A673 (cell line): ENCODE data around the gene KEAP1. TPM values are rescaled to one million over a fixed set of nuclear protein-coding genes. Genes with fewer than 3 reads are reported as not detected.

Experiments
- BruUV-seq: library from RNA; stranded (reverse); fragments of 400-500 nt; replicated peaks from 2 replicates; lab custom pipeline; 2021; lab: Mats Ljungman, UMichigan
- CTCF ChIA-PET: fragments of 300-600 bp; sonication (Branson Sonifier 250); formaldehyde crosslinking; loops from one replicate; lab custom pipeline; 2022; ENCODE audit warnings: antibody characterized with exemption; lab: Charles Lee
- POLR2A ChIA-PET: fragments of 300-600 bp; sonication (Branson Sonifier 250); formaldehyde crosslinking; loops from one replicate; lab custom pipeline; 2022; ENCODE audit warnings: antibody characterized with exemption; ENCODE audit not compliant: low non-redundant PET; lab: Charles Lee
- DNase-seq: peaks from one replicate; pipeline ENCODE4 v3.0.0-alpha.2; 2015; ENCODE audit warnings: low spot score
- H3K27ac ChIP-seq: fragments of 200-600 bp; sonication (generic); 2 replicates; pipeline ENCODE4 v1.5.1; 2016; ENCODE audit warnings: mixed run types, low read depth, mild to moderate bottlenecking, mixed read lengths, antibody characterized with exemption, low read length; ENCODE audit not compliant: poor library complexity, severe bottlenecking
- H3K27me3 ChIP-seq: fragments of 200-600 bp; sonication (generic); replicated peaks from 2 replicates; pipeline ENCODE4 v1.6.1; 2017; ENCODE audit warnings: mixed run types, low read depth, mild to moderate bottlenecking, mixed read lengths, antibody characterized with exemption, low read length; ENCODE audit not compliant: insufficient read depth, poor library complexity
- H3K36me3 ChIP-seq: fragments of 200-600 bp; sonication (generic); 2 replicates; pipeline ENCODE4 v1.6.1; 2016; ENCODE audit warnings: mixed run types, mild to moderate bottlenecking, mixed read lengths, antibody characterized with exemption, low read length; ENCODE audit not compliant: insufficient read depth, poor library complexity, severe bottlenecking
- H3K4me1 ChIP-seq: fragments of 200-600 bp; sonication (generic); 2 replicates; pipeline ENCODE4 v1.6.1; 2017; ENCODE audit warnings: mixed run types, mild to moderate bottlenecking, mixed read lengths, antibody characterized with exemption, low read length; ENCODE audit not compliant: insufficient read depth, poor library complexity, severe bottlenecking
- H3K4me3 ChIP-seq: fragments of 200-600 bp; sonication (generic); 2 replicates; pipeline ENCODE4 v1.5.1; 2016; ENCODE audit warnings: low read depth, mixed run types, mild to moderate bottlenecking, mixed read lengths, low read length; ENCODE audit not compliant: poor library complexity, severe bottlenecking
- H3K9me3 ChIP-seq: fragments of 200-600 bp; sonication (generic); 2 replicates; pipeline ENCODE4 v1.6.1; 2016; ENCODE audit warnings: mixed run types, low read depth, mild to moderate bottlenecking, mixed read lengths, antibody characterized with exemption, low read length; ENCODE audit not compliant: poor library complexity, severe bottlenecking
- EZH2 ChIP-seq: fragments of 200-600 bp; sonication (generic); IDR thresholded peaks from 2 replicates; pipeline ENCODE4 v1.6.1; 2017; ENCODE audit warnings: borderline replicate concordance, low read depth, mild to moderate bottlenecking, mixed read lengths, antibody characterized with exemption, low read length; ENCODE audit not compliant: poor library complexity, severe bottlenecking
- intact Hi-C: fragments of 100-400 bp; cut with micrococcal nuclease; formaldehyde crosslinking; loops from one replicate; pipeline ENCODE4 v1.10.0; 2022; ENCODE audit not compliant: unreplicated experiment
- total RNA-seq: library from RNA; stranded (reverse); gene quantifications from 2 replicates; pipeline ENCODE4 v1.2.3, GENCODE V29; 2021
- TF ChIP-seq, protein P1 (sequence below): fragments of 300-800, 200-600 bp; sonication (generic); conservative IDR thresholded peaks from 2 replicates; pipeline ENCODE4 v1.5.1; 2017; ENCODE audit warnings: low read depth, mild to moderate bottlenecking, antibody characterized with exemption, low read length, moderate library complexity, mixed read lengths

KEAP1 gene
- total RNA-seq, 1 experiment from 2014 or later = 112 TPM

DNA sequence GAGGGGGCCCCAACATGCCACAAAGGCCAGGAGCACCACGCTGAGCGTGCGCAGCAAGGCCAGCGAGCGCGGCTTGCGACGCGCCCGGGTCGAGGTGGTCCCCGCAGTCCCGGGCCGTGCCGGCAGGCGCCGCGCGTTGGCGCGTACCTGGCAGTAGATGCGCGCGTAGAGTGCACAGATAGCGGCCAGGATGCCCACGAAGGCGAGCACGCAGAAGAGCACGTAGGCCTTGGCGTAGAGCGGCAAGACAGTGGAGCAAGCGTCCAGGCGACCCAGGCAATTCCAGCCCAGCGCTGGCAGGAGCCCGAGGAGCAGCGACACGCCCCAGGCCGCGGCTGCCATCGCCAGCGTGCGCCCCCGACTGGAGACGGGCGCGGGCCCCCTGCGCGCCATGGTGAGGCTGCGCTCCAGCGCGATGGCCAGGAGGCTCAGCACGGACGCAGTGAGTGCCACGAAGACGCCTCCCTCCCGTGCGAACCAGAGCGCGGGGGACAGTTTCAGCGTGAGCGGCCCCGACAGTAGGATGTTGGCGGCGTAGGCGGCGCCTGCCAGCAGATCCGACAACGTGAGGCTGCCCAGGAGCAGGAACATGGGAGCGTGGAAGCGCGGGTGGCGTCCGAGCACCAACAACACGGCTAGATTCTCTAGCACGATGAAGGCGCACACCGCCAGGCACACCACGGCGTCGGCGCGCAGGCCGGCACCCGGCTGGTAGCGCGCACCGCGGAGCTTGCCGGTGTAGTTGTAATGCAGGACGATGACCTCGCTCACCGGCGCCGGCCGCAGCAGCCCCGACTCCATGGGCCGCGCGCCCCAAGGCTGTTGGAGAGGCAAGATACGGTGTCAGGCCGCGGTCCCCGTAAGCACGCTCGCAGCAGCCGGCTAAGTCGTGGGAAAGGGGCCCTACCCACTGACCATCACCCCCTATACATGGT is 11.3 kb upstream of the KEAP1 start:
- Histone ChIP-seq H3K27me3 (peaks cover 30% of the 10 kb centered on the region), H3K4me3 (peak overlapping the region; percentile 10), H3K27ac (no peak overlapping the region), H3K9me3 (no peaks in the 10 kb centered on the region), H3K36me3 (no peaks in the 10 kb centered on the region), H3K4me1 (no peaks in the 10 kb centered on the region)
- peak; percentile 48 for DNase-seq
- intact Hi-C loops = no loop called here
- no TSS peak for BruUV-seq
- no peak for TF ChIP-seq EZH2
- TF ChIP-seq, protein P1, sequence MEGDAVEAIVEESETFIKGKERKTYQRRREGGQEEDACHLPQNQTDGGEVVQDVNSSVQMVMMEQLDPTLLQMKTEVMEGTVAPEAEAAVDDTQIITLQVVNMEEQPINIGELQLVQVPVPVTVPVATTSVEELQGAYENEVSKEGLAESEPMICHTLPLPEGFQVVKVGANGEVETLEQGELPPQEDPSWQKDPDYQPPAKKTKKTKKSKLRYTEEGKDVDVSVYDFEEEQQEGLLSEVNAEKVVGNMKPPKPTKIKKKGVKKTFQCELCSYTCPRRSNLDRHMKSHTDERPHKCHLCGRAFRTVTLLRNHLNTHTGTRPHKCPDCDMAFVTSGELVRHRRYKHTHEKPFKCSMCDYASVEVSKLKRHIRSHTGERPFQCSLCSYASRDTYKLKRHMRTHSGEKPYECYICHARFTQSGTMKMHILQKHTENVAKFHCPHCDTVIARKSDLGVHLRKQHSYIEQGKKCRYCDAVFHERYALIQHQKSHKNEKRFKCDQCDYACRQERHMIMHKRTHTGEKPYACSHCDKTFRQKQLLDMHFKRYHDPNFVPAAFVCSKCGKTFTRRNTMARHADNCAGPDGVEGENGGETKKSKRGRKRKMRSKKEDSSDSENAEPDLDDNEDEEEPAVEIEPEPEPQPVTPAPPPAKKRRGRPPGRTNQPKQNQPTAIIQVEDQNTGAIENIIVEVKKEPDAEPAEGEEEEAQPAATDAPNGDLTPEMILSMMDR = peak; percentile 35; the same call in 1 of the 2 replicates
- CTCF ChIA-PET = no interaction called here
- POLR2A ChIA-PET = no interaction called here

DNA sequence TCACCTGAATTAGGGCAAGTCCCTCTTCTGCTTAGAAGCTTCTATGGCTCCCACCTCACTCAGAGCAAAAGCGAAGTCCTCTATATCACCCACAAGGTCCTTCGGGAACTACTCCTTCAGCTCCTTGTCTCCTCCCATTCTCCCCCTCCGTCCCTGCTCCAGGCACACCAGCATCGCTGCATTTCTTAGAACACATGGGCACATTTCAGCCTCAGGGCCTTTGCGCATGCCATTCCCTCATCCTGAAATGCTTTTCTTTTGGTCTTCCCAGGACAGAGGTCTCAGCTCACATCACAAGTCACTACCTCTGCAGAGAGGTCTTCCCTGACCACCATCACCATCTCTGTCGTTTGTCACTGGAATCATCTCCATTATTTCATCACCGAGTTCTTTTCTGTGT is 10.1 kb upstream of the KEAP1 start:
- intact Hi-C loops = no loop called here
- CTCF ChIA-PET = no interaction called here
- no TSS peak for BruUV-seq

DNA sequence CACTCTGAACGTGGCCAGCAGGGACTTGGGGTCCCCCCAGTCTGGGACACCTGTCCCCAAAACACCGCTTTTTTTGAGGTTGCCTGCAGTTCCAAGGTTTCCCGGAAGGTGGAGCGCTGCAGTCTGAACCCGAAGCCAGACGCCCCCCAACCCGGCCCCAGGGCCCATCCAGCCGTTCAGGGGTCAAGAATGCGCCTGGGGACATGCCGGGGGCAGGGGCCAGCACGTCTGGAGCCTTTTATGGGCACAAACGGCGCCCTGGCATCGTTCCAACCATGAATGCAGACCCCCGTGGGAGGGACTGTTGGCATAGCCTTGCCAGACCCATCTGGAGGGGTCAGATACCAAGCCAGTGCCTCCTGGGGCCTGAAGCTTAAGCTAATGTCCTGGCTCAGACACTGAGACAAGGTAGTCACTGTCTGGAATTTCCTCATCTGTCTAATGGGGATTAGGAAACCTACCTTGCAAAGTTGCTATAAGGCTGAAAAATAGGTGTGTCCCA is 7.2 kb upstream of the KEAP1 start:
- no TSS peak for BruUV-seq
- no peak overlapping the region for H3K27ac ChIP-seq
- no peak overlapping the region for H3K4me3 ChIP-seq
- H3K4me1 ChIP-seq = no peaks in the 10 kb centered on the region
- H3K9me3 ChIP-seq = no peaks in the 10 kb centered on the region
- POLR2A ChIA-PET = interaction anchor here (0.6 to 0.7 kb wide), 2 partner anchors 109 to 151 kb away, joined by 4 to 7 read pairs; no protein-coding TSS in a partner anchor
- peaks cover 30% of the 10 kb centered on the region for H3K27me3 ChIP-seq
- CTCF ChIA-PET = no interaction called here
- TF ChIP-seq EZH2 = no peak
- TF ChIP-seq, protein P1 = peak; percentile 84
- intact Hi-C loops = no loop called here
- H3K36me3 ChIP-seq = no peaks in the 10 kb centered on the region
- DNase-seq = peak; percentile 24

More for the DNA sequence above, 10.1 kb upstream of the KEAP1 start:
- Histone ChIP-seq H3K4me1 (no peaks in the 10 kb centered on the region), H3K9me3 (no peaks in the 10 kb centered on the region), H3K36me3 (no peaks in the 10 kb centered on the region), H3K4me3 (no peak overlapping the region), H3K27ac (no peak overlapping the region), H3K27me3 (peaks cover 30% of the 10 kb centered on the region)
- DNase-seq = no peak
- TF ChIP-seq, protein P1 = no peak
- peak; percentile 36 for TF ChIP-seq EZH2
- POLR2A ChIA-PET = no interaction called here
